Measurements from ENCODE around the gene ACP5. TPM values are rescaled to one million over a fixed set of nuclear protein-coding genes. Genes with fewer than 3 reads are reported as not detected.

ACP5 gene
- total RNA-seq, 1 experiment from 2014 or later: 2.3 TPM

- TF ChIP-seq, protein P1, sequence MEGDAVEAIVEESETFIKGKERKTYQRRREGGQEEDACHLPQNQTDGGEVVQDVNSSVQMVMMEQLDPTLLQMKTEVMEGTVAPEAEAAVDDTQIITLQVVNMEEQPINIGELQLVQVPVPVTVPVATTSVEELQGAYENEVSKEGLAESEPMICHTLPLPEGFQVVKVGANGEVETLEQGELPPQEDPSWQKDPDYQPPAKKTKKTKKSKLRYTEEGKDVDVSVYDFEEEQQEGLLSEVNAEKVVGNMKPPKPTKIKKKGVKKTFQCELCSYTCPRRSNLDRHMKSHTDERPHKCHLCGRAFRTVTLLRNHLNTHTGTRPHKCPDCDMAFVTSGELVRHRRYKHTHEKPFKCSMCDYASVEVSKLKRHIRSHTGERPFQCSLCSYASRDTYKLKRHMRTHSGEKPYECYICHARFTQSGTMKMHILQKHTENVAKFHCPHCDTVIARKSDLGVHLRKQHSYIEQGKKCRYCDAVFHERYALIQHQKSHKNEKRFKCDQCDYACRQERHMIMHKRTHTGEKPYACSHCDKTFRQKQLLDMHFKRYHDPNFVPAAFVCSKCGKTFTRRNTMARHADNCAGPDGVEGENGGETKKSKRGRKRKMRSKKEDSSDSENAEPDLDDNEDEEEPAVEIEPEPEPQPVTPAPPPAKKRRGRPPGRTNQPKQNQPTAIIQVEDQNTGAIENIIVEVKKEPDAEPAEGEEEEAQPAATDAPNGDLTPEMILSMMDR (conservative IDR thresholded peaks at IDR 0.05): no peak
- no CpG with 5 or more reads among the region's 62 CpGs for WGBS (ENCODE audit: extremely low coverage, insufficient read length, low lambda C conversion rate)
- H3K4me1 Mint-ChIP-seq: peaks cover 0 to 4% of the 10 kb centered on the region in 2 experiments; a peak in 3 of 4 replicates
- no peaks in the 10 kb centered on the region for H4K20me1 ChIP-seq (ENCODE audit: control insufficient read depth, insufficient read depth, insufficient read length)
- H2BK20ac ChIP-seq (ENCODE audit: low read depth, low read length, poor library complexity, severe bottlenecking): no peak overlapping the region
- H2AK5ac ChIP-seq (ENCODE audit: insufficient read length, low read length): no peak overlapping the region
- no peak overlapping the region for H3K9ac ChIP-seq (ENCODE audit: extremely low read depth, insufficient read length, low read length)
- no peak overlapping the region for H2BK5ac ChIP-seq (ENCODE audit: insufficient read length, low read length)
- no peak overlapping the region for H3K27ac ChIP-seq (ENCODE audit: insufficient read length, low read depth, low read length)
- no peaks in the 10 kb centered on the region for H3K79me1 ChIP-seq (ENCODE audit: insufficient read depth, low read depth, low read length, poor library complexity, severe bottlenecking)
- H3K27ac Mint-ChIP-seq: no peak overlapping the region
- H2AFZ ChIP-seq (ENCODE audit: low read length): no peak overlapping the region
- no peak overlapping the region for H3K56ac ChIP-seq (ENCODE audit: insufficient read length, low read depth, low read length)
- no peaks in the 10 kb centered on the region for H3K9me3 ChIP-seq (ENCODE audit: control insufficient read depth, low read depth, low read length)
- H2BK15ac ChIP-seq (ENCODE audit: low read depth, low read length): no peak overlapping the region
- no peak overlapping the region for H4K8ac ChIP-seq (replicated peaks; ENCODE audit: insufficient read length, low read depth, low read length)
- H3K23ac ChIP-seq (ENCODE audit: insufficient read length, low read depth, low read length): no peak overlapping the region
- H4K5ac ChIP-seq (ENCODE audit: insufficient read length, low read depth, low read length): no peak overlapping the region
- peak; percentile 56 for DNase-seq
- H3K18ac ChIP-seq (ENCODE audit: insufficient read length, low read depth, low read length): no peak overlapping the region
- H3K27me3 Mint-ChIP-seq (ENCODE audit: low read depth): peaks cover 6% of the 10 kb centered on the region
- no peak overlapping the region for H2BK120ac ChIP-seq (ENCODE audit: low read depth, low read length, poor library complexity, severe bottlenecking)
- no peak overlapping the region for H3T11ph ChIP-seq (ENCODE audit: low read length)
- peak overlapping the region; percentile 29 to 39; a peak in 3 of 5 replicates for H3K4me3 Mint-ChIP-seq
- peaks cover 4% of the 10 kb centered on the region for H3K23me2 ChIP-seq (ENCODE audit: insufficient read length, low read depth, low read length, poor library complexity, severe bottlenecking)
- no peak overlapping the region for H4K91ac ChIP-seq (ENCODE audit: insufficient read length, low read depth, low read length)
- no peaks in the 10 kb centered on the region for H3K27me3 ChIP-seq (ENCODE audit: insufficient read depth, low read length)
- H3K14ac ChIP-seq (ENCODE audit: insufficient read depth, low read length): peak overlapping the region; percentile 28; the same call in 1 of the 2 replicates
- H2BK12ac ChIP-seq (ENCODE audit: insufficient read length, low read depth, low read length): no peak overlapping the region
- no peaks in the 10 kb centered on the region for H3K4me1 ChIP-seq (ENCODE audit: insufficient read depth, low read length)
- no peaks in the 10 kb centered on the region for H3K79me2 ChIP-seq (ENCODE audit: insufficient read depth, low read length)
- no peaks in the 10 kb centered on the region for H3K9me3 Mint-ChIP-seq
- H3K36me3 Mint-ChIP-seq (ENCODE audit: insufficient read depth in 1 of 3, low read depth in 3 of 3): no peaks in the 10 kb centered on the region
- H3K4ac ChIP-seq (ENCODE audit: low read depth, low read length): no peak overlapping the region
- peak overlapping the region; percentile 29 for H3K4me2 ChIP-seq (ENCODE audit: insufficient read depth, insufficient read length, low read length)
These were observed 1.1 kb upstream of the ACP5 start for GRCh38 chr19:11578258-11579142.
